Type B pancreatic cell (in vitro differentiated cells): ENCODE results near the gene LRRK2. TPM values are rescaled to one million over a fixed set of nuclear protein-coding genes. Genes with fewer than 3 reads are reported as not detected.

ENCODE experiments used
- DNase-seq: peaks from one replicate; pipeline ENCODE4 v3.0.0; 2021; ENCODE audit warnings: mixed read lengths; ENCODE audit not compliant: unreplicated experiment; ENCODE audit errors: extremely low spot score
- H3K27ac Mint-ChIP-seq: 2 replicates; pipeline ENCODE4 v1.8.0; 2021; ENCODE audit warnings: mild to moderate bottlenecking, mixed read lengths
- H3K27me3 Mint-ChIP-seq: 2 replicates; pipeline ENCODE4 v1.8.0; 2021; ENCODE audit warnings: mixed read lengths
- H3K36me3 Mint-ChIP-seq: 2 replicates; pipeline ENCODE4 v1.8.0; 2021; ENCODE audit warnings: mixed read lengths
- H3K4me1 Mint-ChIP-seq: one replicate; pipeline ENCODE4 v1.8.0; 2021; ENCODE audit warnings: mixed read lengths; ENCODE audit not compliant: unreplicated experiment
- H3K4me3 Mint-ChIP-seq: 2 replicates; pipeline ENCODE4 v1.8.0; 2021; ENCODE audit warnings: mild to moderate bottlenecking, mixed read lengths
- H3K9me3 Mint-ChIP-seq: 2 replicates; pipeline ENCODE4 v1.8.0; 2021; ENCODE audit warnings: mixed read lengths
- CTCF ChIP-seq: fragments of 200-600 bp; sonication (generic); conservative IDR thresholded peaks from 2 replicates; pipeline ENCODE4 v1.5.0; 2021; ENCODE audit warnings: antibody characterized with exemption, mild to moderate bottlenecking
- total RNA-seq: library from RNA; stranded (reverse); gene quantifications from 2 replicates; pipeline ENCODE4 v1.2.1, GENCODE V29; 2021; ENCODE audit warnings: low replicate concordance

The LRRK2 gene
- total RNA-seq, 1 donor from 2014 or later: 0.75 TPM

- TF ChIP-seq CTCF: no peak
- Mint-ChIP-seq H3K36me3 (no peaks in the 10 kb centered on the region), H3K4me1 (no peaks in the 10 kb centered on the region)
Observed at GRCh38 chr12:40263616-40264409, 39.0 kb downstream of the LRRK2 start.

GRCh38 chr12:40271981-40272664 is 47.3 kb downstream of the LRRK2 start:
- no peak overlapping the region for H3K27ac Mint-ChIP-seq
- no peaks in the 10 kb centered on the region for H3K27me3 Mint-ChIP-seq
- no peaks in the 10 kb centered on the region for H3K9me3 Mint-ChIP-seq
- H3K4me1 Mint-ChIP-seq: no peaks in the 10 kb centered on the region
- no peak for TF ChIP-seq CTCF
- H3K4me3 Mint-ChIP-seq: no peak overlapping the region
- no peaks in the 10 kb centered on the region for H3K36me3 Mint-ChIP-seq
- DNase-seq: no peak

More at GRCh38 chr12:40263616-40264409, 39.0 kb downstream of the LRRK2 start:
- DNase-seq: no peak
- no peak overlapping the region for H3K27ac Mint-ChIP-seq
- H3K9me3 Mint-ChIP-seq: no peaks in the 10 kb centered on the region
- no peak overlapping the region for H3K4me3 Mint-ChIP-seq
- H3K27me3 Mint-ChIP-seq: no peaks in the 10 kb centered on the region

GRCh38 chr12:40281791-40282364 is 57.1 kb downstream of the LRRK2 start:
- no peak for DNase-seq
- Mint-ChIP-seq H3K4me3 (no peak overlapping the region), H3K4me1 (no peaks in the 10 kb centered on the region), H3K36me3 (no peaks in the 10 kb centered on the region), H3K9me3 (no peaks in the 10 kb centered on the region), H3K27ac (no peak overlapping the region), H3K27me3 (no peaks in the 10 kb centered on the region)
- no peak for TF ChIP-seq CTCF

- Mint-ChIP-seq H3K36me3 (no peaks in the 10 kb centered on the region), H3K4me3 (no peak overlapping the region), H3K27me3 (no peaks in the 10 kb centered on the region), H3K9me3 (no peaks in the 10 kb centered on the region), H3K4me1 (no peaks in the 10 kb centered on the region), H3K27ac (no peak overlapping the region)
- no peak for TF ChIP-seq CTCF
- no peak for DNase-seq
Observed at GRCh38 chr12:40286583-40286982, 61.8 kb downstream of the LRRK2 start.

- TF ChIP-seq CTCF: no peak
- Mint-ChIP-seq H3K9me3 (no peaks in the 10 kb centered on the region), H3K27ac (no peak overlapping the region), H3K4me3 (no peak overlapping the region), H3K27me3 (no peaks in the 10 kb centered on the region), H3K36me3 (no peaks in the 10 kb centered on the region), H3K4me1 (no peaks in the 10 kb centered on the region)
- no peak for DNase-seq
Observed at GRCh38 chr12:40287369-40287975, 62.7 kb downstream of the LRRK2 start.
